Activated B cell treated with CpG ODN at 0.5 μM for 24 hours (primary cell): ENCODE data around the gene PTH1R. TPM values are rescaled to one million over a fixed set of nuclear protein-coding genes. Genes with fewer than 3 reads are reported as not detected.
A peak's percentile ranks its signal among the peaks of the same experiment; 100 is the strongest.

Experiments used
- ATAC-seq: fragments of 200-7000 bp; cut with Tn5 transposase; one replicate; pipeline ENCODE4 v1.10.0; 2021; ENCODE audit warnings: low read depth, mild to moderate bottlenecking, moderate library complexity
- CTCF ChIA-PET: fragments of 350-600 bp; sonication (Branson Sonifier 250); formaldehyde crosslinking; loops from one replicate; lab custom pipeline; 2021; ENCODE audit warnings: antibody characterized with exemption; lab: Charles Lee
- POLR2A ChIA-PET: fragments of 350-600 bp; sonication (Branson Sonifier 250); formaldehyde crosslinking; loops from one replicate; lab custom pipeline; 2021; ENCODE audit warnings: antibody characterized with exemption; lab: Charles Lee
- DNase-seq: peaks from one replicate; pipeline ENCODE4 v3.0.0; 2022
- H3K27ac Mint-ChIP-seq: one replicate; pipeline ENCODE4 v1.8.0; 2020; ENCODE audit warnings: mixed read lengths
- H3K27me3 Mint-ChIP-seq: one replicate; pipeline ENCODE4 v1.8.0; 2021; ENCODE audit warnings: mixed read lengths
- H3K36me3 Mint-ChIP-seq: one replicate; pipeline ENCODE4 v1.8.0; 2021; ENCODE audit warnings: low read depth, mixed read lengths
- H3K4me1 Mint-ChIP-seq: one replicate; pipeline ENCODE4 v1.8.0; 2021; ENCODE audit warnings: mixed read lengths
- H3K4me3 Mint-ChIP-seq: one replicate; pipeline ENCODE4 v1.8.0; 2020; ENCODE audit warnings: mild to moderate bottlenecking, mixed read lengths
- H3K9me3 Mint-ChIP-seq: one replicate; pipeline ENCODE4 v1.8.0; 2020; ENCODE audit warnings: mixed read lengths
- intact Hi-C: fragments of 100-400 bp; cut with micrococcal nuclease; formaldehyde crosslinking; loops from one replicate; pipeline ENCODE4 v1.15.1; 2024
- total RNA-seq: library from RNA; stranded (reverse); gene quantifications from 2 replicates; pipeline ENCODE4 v1.2.3, GENCODE V29; 2022
- TF ChIP-seq, protein P1 (sequence below): fragments of 200-600 bp; IDR thresholded peaks from one replicate; pipeline ENCODE4 v1.8.0; 2022; ENCODE audit warnings: antibody characterized with exemption, mild to moderate bottlenecking

The PTH1R gene
- total RNA-seq, 1 donor from 2014 or later: not detected

DNA sequence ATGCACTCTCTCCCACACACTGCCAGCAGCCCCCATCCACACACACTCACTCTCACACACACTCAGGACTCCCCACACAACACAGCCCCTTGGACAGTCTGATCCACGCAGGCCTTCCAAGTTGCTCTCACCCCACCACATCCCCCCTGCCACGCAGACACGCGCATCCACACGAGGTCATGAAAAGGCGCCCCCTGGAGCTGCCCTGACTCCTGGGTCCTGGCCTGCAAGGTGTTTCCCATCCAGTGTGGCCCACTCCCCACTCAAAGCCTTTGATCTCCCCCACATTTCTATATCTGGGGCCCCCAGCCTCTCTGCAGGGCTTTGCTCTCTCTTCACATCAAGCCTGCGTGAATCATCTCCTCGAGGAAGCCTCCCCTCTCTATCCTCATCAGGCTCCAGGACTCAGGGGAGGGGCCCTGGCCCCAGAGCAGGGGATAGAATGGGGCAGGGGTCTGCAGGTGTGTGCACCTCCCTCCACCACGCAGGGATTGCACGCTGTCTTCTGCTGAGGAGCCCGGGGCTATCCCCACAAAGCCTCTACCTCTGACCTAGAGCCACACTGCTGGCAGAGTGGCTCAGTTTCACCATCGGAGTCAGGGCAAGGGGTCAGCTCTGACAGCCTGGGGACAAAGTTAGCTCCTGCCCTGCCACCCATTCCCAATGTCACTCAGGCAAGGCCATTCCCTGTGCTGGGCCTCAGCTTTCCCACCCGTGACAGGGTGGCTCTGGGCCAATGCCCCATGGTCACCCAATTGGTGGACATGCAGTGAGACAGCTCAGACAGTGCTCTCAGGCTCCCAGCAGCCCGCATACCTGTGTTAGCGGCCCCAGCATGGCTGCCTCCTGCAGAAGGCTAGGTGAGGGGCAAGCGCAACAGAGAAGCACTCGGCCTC is 20.7 kb upstream of the PTH1R start:
- ATAC-seq (no peak), DNase-seq (peak; percentile 11)
- intact Hi-C loops: no loop called here
- Mint-ChIP-seq H3K27me3 (peaks cover 15% of the 10 kb centered on the region), H3K4me3 (no peak overlapping the region), H3K27ac (no peak overlapping the region), H3K9me3 (no peaks in the 10 kb centered on the region), H3K4me1 (no peaks in the 10 kb centered on the region), H3K36me3 (no peaks in the 10 kb centered on the region)
- POLR2A ChIA-PET: no interaction called here
- TF ChIP-seq, protein P1, sequence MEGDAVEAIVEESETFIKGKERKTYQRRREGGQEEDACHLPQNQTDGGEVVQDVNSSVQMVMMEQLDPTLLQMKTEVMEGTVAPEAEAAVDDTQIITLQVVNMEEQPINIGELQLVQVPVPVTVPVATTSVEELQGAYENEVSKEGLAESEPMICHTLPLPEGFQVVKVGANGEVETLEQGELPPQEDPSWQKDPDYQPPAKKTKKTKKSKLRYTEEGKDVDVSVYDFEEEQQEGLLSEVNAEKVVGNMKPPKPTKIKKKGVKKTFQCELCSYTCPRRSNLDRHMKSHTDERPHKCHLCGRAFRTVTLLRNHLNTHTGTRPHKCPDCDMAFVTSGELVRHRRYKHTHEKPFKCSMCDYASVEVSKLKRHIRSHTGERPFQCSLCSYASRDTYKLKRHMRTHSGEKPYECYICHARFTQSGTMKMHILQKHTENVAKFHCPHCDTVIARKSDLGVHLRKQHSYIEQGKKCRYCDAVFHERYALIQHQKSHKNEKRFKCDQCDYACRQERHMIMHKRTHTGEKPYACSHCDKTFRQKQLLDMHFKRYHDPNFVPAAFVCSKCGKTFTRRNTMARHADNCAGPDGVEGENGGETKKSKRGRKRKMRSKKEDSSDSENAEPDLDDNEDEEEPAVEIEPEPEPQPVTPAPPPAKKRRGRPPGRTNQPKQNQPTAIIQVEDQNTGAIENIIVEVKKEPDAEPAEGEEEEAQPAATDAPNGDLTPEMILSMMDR: no peak
- CTCF ChIA-PET: interaction anchor here (0.7 kb wide), 1 partner anchor 214 kb away, joined by 3 read pairs; no protein-coding TSS in a partner anchor

DNA sequence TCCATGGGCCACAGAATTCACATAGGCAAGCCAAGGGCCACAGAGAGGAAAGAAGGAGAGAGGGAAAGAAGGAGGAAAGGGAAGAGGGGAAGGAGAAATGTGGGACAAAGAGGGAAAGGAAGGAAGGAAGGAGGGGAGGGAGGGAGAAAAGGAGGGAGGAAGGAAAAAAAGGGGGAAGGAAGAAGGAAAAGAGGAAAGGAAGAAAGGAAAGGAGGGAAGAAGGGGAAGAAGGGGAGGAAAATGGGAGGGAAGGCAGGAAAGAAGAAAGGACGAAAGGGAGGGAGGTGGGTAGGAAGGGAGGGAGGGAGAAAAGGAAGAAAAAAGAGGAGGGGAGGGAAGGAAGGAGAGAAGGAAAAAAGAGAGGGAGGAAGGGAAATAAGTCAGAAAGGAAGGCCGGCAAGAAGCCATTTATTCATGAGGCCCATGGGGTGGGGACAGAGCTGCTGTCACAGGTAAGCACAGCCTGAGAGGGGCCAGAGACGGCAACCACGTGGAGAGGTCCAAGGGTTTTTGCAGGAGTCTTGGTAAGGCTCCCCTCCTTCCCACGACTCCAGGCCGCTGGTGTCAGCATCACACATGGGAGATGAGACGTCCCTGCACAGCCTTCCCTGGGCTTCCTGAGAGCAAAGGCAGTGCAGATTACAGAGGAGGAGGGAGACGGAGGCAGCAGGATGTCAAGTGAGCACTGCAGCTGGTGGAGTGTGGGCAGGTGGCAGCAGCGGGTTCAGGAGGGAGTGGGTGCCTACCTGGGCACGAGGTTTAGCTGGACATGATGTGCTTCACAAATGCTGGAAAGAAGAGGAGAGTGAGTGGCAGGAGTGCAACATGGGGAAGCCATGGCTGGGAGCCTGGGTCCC is 19.8 kb upstream of the PTH1R start:
- CTCF ChIA-PET: interaction anchor here (0.7 kb wide), 1 partner anchor 213 kb away, joined by 3 read pairs; no protein-coding TSS in a partner anchor
- no peaks in the 10 kb centered on the region for H3K36me3 Mint-ChIP-seq
- DNase-seq: no peak

DNA sequence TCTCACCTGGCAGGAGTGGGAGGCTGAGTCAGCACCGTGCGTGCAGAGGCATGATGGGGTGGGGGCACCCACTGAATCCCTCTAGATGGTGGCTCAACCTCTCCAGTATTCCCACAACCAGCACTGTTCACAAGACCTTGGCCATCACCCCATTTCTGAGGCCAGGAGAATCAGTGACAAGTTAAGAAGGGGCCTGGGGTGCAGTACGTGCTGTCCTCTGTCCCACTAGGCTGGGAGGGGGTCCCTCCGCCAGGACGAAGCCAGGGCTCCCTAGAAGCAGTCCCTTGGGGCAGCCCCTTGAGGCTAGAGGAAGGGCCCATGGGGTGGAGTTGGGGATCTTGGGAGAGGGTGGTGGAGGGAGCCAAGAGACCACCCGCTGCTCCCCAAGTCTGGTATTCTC is 19.1 kb upstream of the PTH1R start:
- Mint-ChIP-seq H3K27me3 (peaks cover 15% of the 10 kb centered on the region), H3K36me3 (no peaks in the 10 kb centered on the region), H3K27ac (no peak overlapping the region), H3K4me1 (no peaks in the 10 kb centered on the region), H3K9me3 (no peaks in the 10 kb centered on the region), H3K4me3 (no peak overlapping the region)
- POLR2A ChIA-PET: no interaction called here
- ATAC-seq (no peak), DNase-seq (no peak)
- intact Hi-C loops: no loop called here
- TF ChIP-seq, protein P1: no peak
- CTCF ChIA-PET: interaction anchor here (1.6 kb wide), 1 partner anchor 129 kb away, joined by 3 read pairs; no protein-coding TSS in a partner anchor

More for the DNA sequence above, 19.8 kb upstream of the PTH1R start:
- Mint-ChIP-seq H3K27me3 (peaks cover 15% of the 10 kb centered on the region), H3K4me1 (no peaks in the 10 kb centered on the region), H3K4me3 (no peak overlapping the region), H3K9me3 (no peaks in the 10 kb centered on the region), H3K27ac (no peak overlapping the region)
- POLR2A ChIA-PET: no interaction called here
- intact Hi-C loops: no loop called here
- TF ChIP-seq, protein P1: no peak
- ATAC-seq: no peak

DNA sequence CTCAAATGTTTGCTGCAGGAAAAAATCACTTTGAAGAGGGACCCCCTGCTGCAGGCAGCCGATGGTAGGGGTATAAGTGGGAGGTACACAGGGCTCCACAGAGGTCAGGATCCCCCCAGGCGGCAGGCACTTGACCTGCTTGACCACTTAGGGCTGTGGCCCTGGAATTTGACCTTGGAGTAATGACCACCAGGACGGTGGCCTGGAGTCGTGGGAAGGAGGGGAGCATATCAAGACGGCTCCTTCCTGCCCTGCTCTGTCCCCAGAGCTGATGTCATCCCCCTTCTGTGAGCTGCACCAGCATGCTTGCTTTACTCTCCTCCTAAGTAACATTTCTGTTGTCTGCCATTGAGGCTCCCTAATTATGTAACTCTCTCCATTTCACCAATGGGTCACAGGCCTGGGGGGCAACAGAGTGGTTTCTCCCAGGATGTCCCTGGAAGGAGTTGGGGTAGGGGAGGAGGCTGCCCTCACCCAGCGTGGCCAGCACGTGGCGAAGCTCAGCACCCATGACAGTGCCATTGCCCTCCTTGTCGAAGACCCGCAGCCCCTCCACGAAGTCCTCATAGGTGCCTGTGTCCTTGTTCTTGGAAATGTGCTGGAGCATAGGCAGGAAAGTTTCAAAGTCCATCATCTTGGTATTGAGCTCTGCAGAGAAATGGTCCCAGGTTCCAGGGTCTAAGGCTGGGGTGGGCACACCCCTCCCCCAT is 18.4 kb upstream of the PTH1R start:
- ChIA-PET CTCF (interaction anchor here (0.6 to 1.8 kb wide), 6 partner anchors 10 to 505 kb away, joined by 3 to 5 read pairs (median 4); no protein-coding TSS in a partner anchor), POLR2A (no interaction called here)
- H3K36me3 Mint-ChIP-seq: no peaks in the 10 kb centered on the region
- no peak for ATAC-seq
- H3K4me3 Mint-ChIP-seq: no peak overlapping the region
- H3K27me3 Mint-ChIP-seq: peaks cover 15% of the 10 kb centered on the region
- no peaks in the 10 kb centered on the region for H3K9me3 Mint-ChIP-seq
- intact Hi-C loops: no loop called here
- no peak overlapping the region for H3K27ac Mint-ChIP-seq
- H3K4me1 Mint-ChIP-seq: no peaks in the 10 kb centered on the region
- TF ChIP-seq, protein P1: no peak
- DNase-seq: no peak
